NCI-H82 treated with DMSO at 0.1 percent for 48 hours (cell line): Measurements from ENCODE around the gene PCDHA6.
"Not testable (repeated sequence)": the region's sequence is repeated elsewhere in the genome, so short reads cannot be mapped to it uniquely, and the experiment has no call there.

ENCODE experiments used
- DNase-seq: peaks from one replicate; lab custom pipeline; 2025; ENCODE audit not compliant: unreplicated experiment; lab: John Stamatoyannopoulos, UW

Gene PCDHA6

DNA sequence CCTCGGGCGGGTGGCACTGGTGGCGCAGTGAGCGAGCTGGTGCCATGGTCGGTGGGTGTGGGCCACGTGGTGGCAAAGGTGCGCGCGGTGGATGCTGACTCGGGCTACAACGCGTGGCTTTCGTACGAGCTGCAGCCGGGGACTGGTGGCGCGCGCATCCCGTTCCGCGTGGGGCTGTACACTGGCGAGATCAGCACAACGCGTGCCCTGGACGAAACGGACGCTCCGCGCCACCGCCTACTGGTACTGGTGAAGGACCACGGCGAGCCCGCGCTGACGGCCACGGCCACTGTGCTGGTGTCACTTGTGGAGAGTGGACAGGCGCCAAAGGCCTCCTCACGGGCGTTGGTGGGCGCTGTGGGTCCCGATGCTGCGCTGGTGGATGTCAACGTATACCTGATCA lies 18.9 kb upstream of the PCDHA6 start:
- DNase-seq = no peak

DNA sequence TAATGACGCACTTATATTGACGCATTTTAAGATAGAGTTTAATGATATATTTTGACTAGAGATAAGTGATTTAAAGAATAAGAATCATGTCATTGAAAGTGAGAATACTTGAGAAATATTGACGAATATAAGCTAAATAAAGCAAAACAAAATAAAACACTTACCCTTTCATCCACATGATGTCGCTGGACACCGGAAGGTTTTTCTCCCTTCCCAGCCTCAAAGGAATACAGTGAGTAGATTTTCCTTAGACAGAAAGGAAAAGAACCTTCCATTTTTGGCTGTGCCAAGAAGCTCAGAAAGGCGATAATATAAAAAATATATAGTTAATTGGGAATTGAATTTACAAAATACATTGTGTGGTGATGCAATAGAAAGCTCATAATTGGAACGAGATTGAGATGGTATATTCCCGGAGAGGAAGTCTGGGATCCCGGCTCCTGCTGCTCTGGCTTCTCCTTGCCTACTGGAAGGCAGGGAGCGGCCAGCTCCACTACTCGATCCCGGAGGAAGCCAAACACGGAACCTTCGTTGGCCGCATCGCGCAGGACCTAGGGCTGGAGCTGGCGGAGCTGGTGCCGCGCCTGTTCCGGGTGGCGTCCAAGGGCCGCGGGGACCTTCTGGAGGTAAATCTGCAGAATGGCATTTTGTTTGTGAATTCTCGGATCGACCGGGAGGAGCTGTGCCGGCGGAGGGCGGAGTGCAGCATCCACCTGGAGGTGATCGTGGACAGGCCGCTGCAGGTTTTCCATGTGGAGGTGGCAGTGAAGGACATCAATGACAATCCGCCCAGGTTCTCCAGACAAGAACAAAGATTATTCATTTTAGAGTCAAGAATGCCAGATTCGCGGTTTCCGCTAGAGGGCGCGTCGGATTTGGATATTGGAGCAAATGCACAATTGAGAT lies 6.1 kb upstream of the PCDHA6 start, which contains the start of gene PCDHA5:
Gene PCDHA5, plus strand, starts transcription at position 239 of the 906 bp plus-strand sequence.
- no peak for DNase-seq

DNA sequence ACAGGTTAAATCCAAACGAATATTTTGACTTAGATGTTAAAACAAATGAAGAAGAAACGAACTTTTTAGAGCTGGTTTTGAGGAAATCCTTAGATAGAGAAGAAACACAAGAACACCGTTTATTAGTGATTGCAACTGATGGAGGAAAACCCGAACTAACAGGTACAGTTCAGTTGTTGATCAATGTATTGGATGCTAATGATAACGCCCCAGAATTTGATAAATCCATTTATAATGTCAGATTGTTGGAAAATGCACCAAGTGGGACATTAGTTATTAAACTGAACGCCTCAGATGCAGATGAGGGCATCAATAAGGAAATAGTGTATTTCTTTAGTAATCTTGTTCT lies 5.5 kb upstream of the PCDHA6 start:
- DNase-seq = no peak

DNA sequence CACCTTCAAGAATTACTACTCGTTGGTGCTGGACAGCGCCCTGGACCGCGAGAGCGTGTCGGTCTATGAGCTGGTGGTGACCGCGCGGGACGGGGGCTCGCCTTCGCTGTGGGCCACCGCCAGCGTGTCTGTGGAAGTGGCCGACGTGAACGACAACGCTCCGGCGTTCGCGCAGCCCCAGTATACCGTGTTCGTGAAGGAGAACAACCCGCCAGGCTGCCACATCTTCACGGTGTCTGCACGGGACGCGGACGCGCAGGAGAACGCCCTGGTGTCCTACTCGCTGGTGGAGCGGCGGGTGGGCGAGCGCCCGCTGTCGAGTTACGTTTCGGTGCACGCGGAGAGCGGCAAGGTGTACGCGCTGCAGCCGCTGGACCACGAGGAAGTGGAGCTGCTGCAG lies 4.8 kb upstream of the PCDHA6 start:
- DNase-seq = not testable (repeated sequence)

DNA sequence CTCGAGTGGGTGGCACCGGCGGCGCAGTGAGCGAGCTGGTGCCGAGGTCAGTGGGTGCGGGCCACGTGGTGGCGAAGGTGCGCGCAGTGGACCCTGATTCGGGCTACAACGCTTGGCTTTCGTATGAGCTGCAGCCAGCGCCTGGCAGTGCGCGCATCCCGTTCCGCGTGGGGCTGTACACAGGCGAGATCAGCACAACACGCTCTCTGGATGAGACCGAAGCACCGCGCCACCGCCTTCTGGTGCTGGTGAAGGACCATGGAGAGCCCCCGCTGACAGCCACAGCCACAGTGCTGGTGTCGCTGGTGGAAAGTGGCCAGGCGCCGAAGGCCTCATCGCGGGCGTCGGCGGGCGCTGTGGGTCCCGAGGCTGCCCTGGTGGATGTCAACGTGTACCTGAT lies 4.3 kb upstream of the PCDHA6 start:
- DNase-seq = no peak

DNA sequence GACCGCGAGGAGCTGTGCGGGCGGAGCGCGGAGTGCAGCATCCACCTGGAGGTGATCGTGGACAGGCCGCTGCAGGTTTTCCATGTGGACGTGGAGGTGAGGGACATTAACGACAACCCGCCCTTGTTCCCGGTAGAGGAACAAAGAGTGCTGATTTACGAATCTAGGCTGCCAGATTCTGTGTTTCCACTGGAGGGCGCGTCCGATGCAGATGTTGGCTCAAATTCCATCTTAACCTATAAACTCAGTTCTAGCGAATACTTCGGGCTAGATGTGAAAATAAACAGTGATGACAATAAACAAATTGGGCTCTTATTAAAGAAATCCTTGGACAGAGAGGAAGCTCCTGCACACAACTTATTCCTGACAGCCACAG lies 590 bp downstream of the PCDHA6 start:
- no peak for DNase-seq

DNA sequence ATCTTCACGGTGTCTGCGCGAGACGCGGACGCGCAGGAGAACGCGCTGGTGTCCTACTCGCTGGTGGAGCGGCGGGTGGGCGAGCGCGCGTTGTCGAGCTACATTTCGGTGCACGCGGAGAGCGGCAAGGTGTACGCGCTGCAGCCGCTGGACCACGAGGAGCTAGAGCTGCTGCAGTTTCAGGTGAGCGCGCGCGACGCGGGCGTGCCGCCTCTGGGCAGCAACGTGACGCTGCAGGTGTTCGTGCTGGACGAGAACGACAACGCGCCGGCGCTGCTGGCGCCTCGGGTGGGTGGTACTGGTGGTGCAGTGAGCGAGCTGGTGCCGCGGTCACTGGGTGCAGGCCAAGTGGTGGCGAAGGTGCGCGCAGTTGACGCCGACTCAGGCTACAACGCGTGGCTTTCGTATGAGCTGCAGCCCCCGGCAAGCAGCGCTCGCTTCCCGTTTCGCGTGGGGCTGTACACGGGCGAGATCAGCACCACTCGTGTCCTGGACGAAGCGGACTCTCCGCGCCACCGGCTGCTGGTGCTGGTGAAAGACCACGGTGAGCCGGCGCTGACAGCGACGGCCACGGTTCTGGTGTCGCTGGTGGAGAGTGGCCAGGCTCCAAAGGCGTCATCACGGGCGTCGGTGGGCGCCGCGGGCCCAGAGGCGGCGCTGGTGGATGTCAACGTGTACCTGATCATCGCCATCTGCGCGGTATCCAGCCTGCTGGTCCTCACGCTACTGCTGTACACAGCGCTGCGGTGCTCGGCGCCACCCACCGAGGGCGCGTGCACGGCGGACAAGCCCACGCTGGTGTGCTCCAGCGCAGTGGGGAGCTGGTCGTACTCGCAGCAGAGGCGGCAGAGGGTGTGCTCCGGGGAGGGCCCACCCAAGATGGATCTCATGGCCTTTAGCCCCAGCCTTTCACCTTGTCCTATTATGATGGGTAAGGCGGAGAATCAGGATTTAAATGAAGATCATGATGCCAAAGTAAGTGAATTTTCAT lies 2.0 kb downstream of the PCDHA6 start:
- not testable (repeated sequence) for DNase-seq

DNA sequence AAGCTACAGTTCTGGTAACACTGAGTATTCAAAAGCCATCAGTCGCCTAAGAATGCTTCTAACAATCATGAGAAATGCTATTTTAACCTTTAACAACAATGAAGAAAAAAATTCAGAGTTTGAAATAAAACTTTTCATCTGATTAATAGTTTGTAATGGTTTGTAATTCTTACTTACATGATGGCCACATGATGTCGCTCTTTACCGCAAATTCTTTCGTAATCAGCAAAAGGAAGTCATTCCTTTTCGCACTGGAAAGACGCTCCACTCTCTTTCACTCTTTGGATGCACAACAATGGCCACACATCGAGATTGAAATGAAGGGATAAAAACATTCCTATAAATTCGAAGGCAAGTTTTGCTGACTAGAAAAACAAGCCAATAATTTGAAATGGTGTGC lies 6.2 kb downstream of the PCDHA6 start, which contains the start of gene PCDHA7:
Gene PCDHA7, plus strand, starts transcription at position 277 of the 400 bp plus-strand sequence. Its CDS starts 115 bp downstream, at position 392.
- DNase-seq = no peak

DNA sequence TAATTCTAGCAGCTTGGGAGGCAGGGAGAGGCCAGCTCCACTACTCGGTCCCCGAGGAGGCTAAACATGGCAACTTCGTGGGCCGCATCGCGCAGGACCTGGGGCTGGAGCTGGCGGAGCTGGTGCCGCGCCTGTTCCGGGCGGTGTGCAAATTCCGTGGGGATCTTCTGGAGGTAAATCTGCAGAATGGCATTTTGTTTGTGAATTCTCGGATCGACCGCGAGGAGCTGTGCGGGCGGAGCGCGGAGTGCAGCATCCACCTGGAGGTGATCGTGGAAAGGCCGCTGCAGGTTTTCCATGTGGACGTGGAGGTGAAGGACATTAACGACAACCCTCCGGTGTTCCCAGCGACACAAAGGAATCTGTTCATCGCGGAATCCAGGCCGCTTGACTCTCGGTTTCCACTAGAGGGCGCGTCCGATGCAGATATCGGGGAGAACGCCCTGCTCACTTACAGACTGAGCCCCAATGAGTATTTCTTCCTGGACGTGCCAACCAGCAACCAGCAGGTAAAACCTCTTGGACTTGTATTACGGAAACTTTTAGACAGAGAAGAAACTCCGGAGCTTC lies 6.8 kb downstream of the PCDHA6 start:
- not testable (repeated sequence) for DNase-seq

DNA sequence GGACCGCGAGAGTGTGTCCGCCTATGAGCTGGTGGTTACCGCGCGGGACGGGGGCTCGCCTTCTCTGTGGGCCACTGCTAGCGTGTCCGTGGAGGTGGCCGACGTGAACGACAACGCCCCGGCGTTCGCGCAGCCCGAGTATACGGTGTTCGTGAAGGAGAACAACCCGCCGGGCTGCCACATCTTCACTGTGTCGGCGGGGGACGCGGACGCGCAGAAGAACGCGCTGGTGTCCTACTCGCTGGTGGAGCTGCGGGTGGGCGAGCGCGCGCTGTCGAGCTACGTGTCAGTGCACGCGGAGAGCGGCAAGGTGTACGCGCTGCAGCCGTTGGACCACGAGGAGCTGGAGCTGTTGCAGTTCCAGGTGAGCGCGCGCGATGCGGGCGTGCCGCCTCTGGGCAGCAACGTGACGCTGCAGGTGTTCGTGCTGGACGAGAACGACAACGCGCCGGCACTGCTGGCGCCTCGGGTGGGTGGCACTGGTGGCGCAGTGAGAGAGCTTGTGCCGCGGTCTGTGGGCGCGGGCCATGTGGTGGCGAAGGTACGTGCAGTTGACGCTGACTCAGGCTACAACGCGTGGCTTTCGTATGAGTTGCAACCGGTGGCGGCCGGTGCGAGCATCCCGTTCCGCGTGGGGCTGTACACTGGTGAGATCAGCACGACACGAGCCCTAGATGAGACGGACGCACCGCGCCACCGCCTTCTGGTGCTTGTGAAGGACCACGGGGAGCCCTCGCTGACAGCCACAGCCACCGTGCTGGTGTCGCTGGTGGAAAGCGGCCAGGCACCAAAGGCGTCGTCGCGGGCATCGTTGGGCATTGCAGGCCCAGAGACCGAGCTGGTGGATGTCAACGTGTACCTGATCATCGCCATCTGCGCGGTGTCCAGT lies 8.1 kb downstream of the PCDHA6 start:
- no peak for DNase-seq

DNA sequence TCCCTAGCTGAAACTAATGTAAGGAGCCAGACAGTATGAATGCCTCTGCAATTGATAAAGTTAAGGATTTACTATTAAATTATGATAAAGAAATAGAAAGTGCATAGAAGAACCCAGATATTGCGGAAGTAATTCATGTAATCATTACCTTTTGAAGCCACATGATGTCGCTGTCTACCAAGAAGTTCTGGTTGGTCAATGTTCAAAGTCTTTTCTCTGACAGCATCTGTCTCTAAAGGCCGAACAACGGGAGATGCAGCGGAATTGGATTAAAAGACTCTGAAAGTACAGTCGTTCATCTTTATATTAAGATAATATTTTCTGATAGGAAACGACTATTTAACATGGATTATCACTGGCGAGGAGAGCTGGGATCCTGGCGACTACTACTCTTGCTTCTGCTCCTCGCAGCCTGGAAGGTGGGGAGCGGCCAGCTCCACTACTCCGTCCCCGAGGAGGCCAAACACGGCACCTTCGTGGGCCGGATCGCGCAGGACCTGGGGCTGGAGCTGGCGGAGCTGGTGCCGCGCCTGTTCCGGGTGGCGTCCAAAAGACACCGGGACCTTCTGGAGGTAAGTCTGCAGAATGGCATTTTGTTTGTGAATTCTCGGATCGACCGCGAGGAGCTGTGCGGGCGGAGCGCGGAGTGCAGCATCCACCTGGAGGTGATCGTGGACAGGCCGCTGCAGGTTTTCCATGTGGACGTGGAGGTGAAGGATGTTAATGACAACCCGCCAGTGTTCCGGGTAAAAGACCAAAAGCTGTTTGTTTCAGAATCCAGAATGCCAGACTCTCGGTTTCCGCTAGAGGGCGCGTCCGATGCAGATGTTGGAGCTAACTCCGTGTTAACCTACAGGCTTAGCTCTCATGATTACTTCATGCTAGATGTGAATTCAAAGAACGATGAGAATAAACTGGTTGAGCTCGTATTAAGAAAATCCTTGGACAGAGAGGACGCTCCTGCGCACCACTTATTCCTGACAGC lies 13.5 kb downstream of the PCDHA6 start, which contains the start of gene PCDHA8:
Gene PCDHA8, plus strand, starts transcription at position 210 of the 985 bp plus-strand sequence. Its CDS starts 135 bp downstream, at position 345.
- peak; percentile 12 for DNase-seq

DNA sequence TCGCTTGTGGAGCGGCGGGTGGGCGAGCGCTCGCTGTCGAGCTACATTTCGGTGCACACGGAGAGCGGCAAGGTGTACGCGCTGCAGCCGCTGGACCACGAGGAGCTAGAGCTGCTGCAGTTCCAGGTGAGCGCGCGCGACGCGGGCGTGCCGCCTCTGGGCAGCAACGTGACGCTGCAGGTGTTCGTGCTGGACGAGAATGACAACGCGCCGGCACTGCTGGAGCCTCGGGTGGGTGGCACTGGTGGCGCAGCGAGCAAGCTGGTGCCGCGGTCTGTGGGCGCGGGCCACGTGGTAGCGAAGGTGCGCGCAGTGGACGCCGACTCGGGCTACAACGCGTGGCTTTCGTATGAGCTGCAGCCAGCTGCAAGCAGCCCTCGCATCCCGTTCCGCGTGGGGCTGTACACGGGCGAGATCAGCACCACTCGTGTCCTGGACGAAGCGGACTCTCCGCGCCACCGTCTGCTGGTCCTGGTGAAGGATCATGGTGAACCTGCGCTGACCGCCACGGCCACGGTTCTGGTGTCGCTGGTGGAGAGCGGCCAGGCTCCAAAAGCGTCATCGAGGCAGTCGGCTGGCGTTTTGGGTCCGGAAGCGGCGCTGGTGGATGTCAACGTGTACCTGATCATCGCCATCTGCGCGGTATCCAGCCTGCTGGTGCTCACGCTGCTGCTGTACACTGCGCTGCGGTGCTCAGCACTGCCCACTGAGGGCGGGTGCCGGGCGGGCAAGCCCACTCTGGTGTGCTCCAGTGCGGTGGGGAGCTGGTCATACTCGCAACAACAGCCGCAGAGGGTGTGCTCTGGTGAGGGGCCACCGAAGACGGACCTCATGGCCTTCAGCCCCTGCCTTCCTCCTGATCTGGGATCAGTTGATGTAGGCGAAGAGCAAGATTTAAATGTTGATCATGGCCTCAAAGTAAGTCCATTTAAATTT lies 15.3 kb downstream of the PCDHA6 start:
- no peak for DNase-seq

DNA sequence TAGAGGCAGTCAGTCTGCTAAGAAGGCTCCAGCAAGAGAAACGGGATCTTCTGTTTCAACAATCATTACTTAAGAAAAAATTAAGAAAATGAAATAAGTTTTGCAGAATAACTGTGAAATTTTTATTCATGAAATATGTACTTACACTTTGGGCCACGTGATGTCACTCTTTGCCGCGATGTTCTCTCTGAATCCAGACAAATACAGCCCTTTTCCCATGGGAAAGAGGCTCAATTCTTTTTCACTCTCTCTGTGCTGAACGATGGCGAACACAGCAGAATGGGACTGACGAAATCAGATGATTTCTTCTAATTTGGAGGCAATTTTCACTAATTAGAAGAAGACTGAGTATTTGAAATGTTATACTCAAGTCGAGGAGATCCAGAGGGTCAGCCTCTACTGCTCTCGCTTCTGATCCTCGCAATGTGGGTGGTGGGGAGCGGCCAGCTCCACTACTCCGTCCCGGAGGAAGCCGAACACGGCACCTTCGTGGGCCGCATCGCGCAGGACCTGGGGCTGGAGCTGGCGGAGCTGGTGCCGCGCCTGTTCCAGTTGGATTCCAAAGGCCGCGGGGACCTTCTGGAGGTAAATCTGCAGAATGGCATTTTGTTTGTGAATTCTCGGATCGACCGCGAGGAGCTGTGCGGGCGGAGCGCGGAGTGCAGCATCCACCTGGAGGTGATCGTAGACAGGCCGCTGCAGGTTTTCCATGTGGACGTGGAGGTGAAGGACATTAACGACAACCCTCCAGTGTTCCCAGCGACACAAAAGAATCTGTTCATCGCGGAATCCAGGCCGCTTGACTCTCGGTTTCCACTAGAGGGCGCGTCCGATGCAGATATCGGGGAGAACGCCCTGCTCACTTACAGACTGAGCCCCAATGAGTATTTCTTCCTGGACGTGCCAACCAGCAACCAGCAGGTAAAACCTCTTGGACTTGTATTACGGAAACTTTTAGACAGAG lies 20.7 kb downstream of the PCDHA6 start, which contains the start of gene PCDHA9:
Gene PCDHA9, plus strand, starts transcription at position 244 of the 964 bp plus-strand sequence. Its CDS starts 114 bp downstream, at position 358.
- DNase-seq = not testable (repeated sequence)

DNA sequence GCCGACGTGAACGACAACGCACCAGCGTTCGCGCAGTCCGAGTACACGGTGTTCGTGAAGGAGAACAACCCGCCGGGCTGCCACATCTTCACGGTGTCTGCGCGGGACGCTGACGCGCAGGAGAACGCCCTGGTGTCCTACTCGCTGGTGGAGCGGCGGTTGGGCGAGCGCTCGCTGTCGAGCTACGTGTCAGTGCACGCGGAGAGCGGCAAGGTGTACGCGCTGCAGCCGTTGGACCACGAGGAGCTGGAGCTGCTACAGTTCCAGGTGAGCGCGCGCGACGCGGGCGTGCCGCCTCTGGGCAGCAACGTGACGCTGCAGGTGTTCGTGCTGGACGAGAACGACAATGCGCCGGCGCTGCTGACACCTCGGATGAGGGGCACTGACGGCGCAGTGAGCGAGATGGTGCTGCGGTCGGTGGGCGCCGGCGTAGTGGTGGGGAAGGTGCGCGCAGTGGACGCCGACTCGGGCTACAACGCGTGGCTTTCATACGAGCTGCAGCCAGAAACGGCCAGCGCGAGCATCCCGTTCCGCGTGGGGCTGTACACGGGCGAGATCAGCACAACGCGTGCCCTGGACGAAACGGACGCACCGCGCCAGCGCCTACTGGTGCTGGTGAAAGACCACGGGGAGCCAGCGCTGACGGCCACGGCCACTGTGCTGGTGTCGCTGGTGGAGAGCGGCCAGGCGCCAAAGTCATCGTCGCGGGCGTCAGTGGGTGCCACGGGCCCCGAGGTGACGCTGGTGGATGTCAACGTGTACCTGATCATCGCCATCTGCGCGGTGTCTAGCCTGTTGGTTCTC lies 22.3 kb downstream of the PCDHA6 start:
- DNase-seq = not testable (repeated sequence)

DNA sequence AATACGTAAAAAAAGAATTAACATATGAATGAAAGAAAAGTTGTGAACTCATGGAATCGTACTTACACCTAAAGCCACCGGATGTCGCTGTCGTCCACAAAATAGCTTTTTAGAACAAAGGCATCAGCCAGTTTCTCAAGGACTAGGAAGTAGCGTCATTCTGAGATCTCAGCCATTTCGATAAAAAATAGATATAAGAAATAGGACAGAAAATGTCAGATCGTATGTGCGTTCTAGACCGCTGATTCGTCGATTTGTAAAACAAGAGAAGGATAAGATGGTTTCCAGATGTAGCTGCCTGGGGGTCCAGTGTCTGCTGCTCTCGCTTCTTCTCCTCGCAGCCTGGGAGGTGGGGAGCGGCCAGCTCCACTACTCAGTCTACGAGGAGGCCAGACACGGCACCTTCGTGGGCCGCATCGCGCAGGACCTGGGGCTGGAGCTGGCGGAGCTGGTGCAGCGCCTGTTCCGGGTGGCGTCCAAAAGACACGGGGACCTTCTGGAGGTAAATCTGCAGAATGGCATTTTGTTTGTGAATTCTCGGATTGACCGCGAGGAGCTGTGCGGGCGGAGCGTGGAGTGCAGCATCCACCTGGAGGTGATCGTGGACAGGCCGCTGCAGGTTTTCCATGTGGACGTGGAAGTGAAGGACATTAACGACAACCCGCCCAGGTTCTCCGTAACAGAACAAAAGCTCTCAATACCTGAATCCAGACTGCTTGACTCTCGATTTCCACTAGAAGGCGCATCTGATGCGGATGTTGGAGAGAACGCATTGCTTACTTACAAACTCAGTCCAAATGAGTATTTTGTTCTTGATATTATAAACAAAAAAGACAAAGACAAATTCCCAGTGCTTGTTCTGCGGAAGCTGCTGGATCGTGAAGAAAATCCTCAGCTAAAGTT lies 28.3 kb downstream of the PCDHA6 start, which contains the start of gene PCDHA10:
Gene PCDHA10, plus strand, starts transcription at position 126 of the 903 bp plus-strand sequence. Its CDS starts 152 bp downstream, at position 278.
- no peak for DNase-seq
